ENCODE measurements around the gene SH2D2A.

SH2D2A gene

DNA sequence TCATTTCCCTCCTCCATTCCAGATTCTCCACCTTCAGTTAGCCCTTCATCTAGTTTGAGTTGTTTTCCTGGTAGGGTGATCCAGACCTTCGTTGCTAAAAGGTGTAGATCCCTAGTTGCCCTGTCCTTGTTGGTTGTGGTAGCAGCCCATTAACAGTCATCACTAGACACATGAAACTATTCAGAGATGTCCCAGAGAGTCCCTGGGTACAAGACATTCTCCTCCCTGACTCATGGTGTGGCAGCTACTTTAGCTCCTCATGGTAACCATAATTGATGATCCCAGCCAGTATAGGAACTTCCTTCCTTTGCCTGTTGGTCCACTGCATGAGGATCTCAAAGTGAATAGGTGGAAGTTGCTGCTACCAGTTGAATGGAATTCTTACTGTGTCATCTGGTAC is 6.0 kb upstream of the SH2D2A start:
- no peak for DNase-seq

DNA sequence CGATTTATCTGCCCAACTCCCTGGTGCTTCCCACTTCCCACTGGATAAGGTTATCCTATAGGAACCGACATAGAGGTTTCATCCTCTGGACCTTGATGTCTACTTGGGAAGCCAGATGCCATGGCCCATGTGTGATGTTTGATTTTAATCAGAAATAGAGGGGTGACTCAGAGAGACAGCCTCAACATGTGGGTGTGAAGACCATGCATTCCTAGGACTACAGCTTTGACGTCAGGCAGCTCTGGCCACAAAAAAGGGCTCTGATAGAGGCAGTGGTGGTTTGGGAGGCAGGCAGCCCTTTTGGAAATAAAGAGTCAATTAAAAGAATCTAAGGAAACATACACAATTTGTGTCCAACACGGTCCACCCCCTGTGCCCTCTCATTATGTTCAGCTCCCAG is 5.2 kb upstream of the SH2D2A start:
- DNase-seq = no peak

DNA sequence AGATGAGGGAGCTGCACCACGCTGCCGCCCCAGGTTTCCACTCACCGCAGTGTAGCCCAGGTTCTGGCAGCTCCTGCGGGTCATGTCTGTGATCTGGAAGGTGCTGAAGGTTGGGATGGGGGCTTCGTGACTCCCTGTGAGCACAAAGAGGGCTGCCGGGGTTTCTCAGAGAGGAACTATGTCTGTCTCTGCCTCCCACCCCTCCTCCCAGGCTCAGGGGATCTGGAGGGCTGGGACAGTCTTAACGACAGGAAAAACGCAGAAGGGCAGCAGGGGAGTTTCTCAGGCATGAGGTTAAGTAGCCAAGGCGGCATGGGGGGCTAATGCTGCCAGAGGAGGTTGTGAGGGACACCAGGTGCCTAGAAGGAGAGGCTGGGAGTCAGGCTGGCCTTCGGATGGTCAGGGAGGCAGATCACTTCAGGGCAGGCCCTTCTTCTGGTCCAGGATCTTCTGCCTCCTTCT is 656 bp downstream of the SH2D2A start:
- no peak for DNase-seq

DNA sequence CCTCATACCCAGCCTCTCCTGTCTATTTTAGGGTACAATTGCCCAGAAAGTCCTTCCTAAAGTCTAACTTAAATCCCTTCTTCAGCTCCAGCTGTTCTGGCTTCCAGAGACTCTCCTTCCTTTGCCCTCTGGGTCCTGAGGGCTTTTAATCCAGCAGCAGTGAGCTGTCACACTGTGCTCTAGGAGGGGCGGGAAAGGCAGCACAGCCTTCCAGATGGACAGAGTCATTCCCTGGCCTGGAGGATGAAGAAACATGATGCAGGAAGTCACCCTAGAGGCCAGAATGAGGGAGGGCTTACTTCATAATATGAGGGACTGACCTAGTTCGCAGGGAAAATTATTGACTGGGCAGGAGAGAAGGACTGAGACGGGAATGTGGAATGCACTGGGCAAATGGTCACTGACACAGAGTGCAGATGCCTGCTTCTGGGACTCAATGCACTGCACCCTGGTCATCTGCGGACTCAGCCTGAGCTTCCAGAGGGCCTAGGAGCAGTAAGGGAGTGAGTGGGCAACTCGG is 1.3 kb downstream of the SH2D2A start:
- DNase-seq = no peak

DNA sequence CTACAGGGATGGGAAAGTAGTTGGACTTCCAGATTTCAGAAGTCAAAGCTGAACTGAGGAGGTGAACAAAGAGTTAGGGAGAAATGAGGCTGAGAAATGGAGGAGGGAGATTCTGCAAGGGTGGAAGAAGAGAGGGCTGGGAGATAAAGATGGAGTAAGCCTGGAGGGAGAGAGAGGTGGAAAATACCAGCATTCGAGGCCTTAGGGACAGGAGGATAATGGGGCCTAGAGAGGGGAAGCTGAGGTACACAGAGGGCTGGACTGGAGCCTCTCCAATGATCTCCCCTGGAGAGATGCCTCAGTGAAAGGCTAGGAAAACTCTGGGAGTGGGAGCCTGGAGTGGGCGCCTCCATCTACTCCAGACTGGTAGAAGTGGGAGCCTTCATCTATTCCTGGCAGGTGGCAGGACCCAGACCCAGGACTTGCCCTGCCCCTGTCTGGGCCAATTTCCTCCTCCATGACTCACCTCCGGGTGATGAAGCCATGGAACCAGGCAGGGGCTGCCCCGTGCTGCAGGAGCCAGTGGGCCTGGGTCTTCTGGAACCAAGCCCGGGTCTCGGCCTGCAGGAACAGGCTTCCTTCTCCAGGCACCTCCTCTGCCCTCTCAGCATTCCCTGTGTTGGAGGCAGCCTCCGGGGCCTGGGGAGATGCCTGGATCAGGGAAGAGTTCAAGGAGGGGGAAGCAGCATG is 1.9 kb downstream of the SH2D2A start:
- DNase-seq = no peak

DNA sequence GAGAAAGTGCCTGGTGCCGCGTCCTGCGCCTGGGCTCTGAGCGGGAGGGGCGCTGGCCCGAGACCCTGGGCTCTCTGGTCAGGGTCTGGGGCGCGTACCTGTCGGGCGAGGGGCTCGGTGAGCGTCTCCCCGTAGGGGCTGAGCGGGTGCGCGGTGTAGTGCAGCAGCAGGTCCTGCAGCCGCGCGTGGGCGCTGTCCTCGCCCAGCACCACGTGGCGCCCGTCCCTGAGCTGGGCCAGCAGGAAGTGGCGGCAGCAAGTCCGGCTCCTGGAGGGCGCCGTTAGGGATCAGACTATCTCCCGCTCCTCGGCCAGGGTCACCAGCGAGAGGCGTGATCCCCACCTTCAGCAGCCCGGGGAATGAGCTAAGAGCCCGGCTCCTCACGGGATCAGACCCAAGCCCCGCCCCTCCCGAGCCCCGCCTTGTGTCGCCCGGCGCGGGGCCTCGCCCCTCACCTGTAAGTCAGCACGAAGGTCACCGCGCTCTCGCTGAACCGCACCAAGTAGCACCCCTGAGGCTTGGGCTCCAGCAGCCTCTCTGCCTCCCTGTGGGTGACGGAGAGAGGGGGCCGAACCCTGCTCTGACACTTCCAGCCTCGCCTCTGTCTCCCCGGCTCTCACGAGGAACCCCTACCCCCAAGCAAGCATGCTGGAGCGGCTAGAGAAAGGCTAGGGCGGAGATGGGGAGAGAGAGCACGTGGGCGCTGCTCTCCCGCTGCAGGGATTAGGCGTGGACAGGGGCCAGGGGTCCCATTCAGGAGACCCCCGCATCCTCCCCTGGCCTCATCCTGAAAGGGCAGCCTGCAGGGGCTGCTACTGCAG is 2.7 kb downstream of the SH2D2A start:
- DNase-seq = peak; percentile 47

DNA sequence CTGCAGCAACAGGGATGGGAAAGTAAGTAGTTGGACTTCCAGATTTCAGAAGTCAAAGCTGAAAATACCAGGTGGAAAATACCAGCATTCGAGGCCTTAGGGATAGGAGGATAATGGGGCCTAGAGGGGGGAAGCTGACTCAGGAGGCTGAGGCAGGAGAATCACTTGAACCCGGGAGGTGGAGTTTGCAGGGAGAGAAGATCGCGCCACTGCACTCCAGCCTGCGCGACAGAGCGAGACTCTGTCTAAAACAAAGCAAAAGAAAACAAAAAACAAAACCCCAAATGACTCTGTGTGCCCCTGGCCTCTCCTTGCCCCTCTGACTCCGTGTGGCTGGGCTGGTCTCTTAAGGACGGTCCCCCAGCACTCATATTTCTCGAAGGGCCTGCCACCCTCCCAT is 3.4 kb downstream of the SH2D2A start:
- DNase-seq = no peak

DNA sequence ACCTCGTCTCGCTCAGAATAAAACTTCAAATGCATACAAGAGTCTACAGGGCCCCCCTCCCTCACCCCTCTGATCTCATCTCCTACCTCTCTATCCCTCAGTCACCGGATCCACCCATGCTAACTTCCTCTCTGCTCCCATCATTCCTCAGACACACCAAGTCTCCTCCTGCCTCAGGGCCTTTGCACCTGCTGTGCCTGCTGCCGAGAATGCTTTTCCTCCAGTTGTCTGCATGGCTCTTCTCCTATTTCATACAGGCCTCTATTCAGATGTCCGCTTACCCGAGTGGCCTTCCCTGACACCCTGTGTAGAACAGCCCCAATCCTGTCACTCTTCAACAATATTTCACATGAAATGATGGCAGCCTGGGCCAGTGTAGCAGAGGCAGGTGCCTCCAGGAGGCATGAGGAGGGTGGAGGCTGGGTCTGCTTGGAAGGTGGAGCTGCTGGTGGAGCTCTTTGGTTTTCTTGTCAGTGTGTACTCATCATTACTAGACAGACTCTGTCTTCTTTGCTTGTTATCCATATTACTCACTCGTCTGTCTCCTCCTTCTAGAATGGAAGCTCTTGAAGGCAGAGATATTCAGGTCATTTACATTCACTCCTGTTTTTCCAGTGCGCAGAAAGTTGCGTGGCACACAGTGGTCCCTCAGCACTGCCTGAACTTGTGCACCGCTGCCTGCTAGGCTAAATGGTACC is 4.2 kb downstream of the SH2D2A start:
- no peak for DNase-seq

DNA sequence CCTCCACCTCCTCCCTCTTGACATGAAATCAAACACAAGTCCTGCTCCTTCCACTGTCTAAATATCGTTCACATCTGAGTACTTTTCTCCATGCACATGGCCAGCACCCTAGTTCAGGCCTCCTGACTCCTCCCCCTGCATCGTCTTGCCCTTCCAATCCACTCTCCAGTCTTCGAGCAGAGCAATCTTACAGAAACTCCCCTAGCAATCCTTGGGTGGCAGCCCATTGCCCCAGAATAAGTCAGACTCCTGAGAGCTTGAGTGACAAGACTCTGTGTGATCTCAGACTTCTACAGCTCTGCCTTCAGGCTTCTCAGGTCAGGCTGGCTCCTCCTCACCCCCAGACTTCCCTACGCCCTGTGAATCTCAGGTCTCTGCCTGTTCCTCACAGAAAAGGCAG is 5.5 kb downstream of the SH2D2A start:
- no peak for DNase-seq

DNA sequence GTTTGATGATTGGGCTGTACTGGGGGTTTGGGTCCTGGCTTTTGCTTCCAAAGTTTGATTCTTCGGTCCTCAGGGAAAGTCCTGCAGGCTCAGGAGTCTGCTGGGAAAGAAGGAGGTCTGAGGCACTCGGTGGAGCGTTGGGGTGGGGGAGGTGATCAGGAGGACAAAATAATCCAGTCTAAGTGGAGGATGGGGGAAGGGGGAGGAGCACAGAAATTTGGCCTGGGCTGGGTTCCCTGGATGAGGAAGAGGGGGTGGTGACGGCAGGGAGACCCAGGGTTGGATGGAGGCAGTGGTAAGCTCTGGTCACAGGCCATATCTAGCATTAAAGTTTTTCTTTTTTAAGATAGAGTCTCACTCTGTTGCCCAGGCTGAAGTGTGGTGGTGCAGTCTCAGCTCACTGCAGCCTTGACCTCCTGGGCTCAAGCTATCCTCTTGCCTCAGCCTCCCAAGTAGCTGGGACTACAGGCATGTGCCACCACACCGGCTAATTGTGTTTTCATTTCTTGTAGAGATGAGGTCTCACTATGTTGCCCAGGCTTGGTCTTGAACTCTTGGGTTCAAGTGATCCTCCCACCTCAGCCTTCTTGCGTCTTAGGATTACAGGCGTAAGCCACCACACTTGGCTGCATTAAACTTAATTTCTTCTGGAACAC is 6.8 kb downstream of the SH2D2A start:
- no peak for DNase-seq

DNA sequence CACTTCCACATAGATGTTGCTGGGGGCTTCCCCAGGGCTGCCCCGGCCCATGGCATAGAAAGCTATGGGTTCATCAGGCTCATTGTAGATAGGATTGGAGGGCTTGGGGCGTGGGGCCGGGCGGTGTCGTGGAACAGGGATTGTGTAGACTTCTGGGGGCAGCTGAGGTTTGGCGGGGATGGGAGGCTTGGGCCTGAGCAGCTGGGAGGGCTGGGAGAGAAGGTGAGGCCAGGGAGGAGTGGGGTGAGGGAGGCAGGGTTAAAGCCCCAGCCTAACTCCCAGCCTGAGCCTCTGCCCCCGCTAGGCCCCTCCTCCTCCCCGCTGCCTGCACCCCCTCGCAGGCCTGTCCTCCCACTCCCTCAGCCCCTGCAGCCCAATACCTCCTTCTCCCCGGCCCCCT is 7.4 kb downstream of the SH2D2A start:
- no peak for DNase-seq

DNA sequence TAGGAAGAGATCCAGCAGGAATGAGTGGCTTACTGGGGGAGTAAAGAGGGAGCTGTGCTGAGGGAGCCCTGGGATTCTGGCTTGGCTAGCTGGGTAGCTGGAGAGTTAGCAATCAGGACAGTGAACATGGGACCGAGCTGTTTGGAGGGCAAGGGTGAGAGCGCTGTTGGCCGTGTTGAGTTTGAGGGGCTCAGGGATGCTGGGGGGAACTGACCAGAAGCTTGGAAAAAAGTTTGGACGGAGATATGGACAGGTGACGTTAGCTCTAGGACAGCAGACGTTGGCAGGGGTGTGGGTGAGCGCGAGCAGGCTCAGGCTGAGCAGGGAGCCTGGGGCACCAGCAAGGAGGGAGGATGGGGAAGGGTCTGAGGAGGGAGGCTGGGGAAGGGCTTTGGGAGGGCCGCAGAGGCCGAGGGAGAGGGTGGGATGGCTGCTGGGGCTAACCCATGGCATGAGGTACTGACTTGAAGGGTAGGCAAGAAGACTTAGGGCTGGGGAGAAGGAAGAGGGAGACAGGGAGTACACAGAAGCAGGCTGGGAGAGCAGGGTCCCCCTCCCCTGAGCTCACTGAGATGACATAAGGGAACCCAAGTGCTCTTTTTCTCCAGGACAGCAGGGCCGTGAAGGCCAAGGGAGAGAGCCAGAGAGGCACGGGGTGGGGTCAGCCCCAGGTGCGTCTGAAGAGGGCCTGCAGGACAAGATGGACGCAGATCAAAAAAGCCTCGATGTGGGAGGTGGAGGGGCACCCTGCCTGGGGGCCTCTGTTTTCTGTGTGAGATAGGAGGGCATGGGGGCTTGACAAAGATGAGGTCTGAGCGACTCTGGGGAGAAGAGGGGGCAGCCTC is 8.2 kb downstream of the SH2D2A start:
- DNase-seq = no peak

DNA sequence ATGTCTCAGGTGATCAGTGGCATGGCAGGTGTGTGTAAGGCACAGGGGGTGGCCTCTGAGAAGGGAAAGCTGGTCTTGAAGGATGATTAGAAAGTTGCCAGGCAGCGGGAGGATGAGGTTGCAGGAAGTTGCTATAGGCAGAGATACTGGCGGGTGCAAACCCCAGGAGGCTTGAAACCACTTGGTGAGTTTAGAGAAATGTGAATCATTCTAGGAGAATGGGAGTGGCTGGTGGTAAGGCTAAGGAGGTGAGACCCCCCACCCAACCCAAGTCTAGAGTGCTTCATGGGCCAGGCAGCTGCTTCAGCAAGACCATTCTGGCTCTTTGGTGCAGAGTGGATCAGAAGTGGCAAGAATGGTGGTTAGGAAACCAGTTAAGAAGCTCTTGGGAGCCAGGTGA is 9.0 kb downstream of the SH2D2A start:
- no peak for DNase-seq

DNA sequence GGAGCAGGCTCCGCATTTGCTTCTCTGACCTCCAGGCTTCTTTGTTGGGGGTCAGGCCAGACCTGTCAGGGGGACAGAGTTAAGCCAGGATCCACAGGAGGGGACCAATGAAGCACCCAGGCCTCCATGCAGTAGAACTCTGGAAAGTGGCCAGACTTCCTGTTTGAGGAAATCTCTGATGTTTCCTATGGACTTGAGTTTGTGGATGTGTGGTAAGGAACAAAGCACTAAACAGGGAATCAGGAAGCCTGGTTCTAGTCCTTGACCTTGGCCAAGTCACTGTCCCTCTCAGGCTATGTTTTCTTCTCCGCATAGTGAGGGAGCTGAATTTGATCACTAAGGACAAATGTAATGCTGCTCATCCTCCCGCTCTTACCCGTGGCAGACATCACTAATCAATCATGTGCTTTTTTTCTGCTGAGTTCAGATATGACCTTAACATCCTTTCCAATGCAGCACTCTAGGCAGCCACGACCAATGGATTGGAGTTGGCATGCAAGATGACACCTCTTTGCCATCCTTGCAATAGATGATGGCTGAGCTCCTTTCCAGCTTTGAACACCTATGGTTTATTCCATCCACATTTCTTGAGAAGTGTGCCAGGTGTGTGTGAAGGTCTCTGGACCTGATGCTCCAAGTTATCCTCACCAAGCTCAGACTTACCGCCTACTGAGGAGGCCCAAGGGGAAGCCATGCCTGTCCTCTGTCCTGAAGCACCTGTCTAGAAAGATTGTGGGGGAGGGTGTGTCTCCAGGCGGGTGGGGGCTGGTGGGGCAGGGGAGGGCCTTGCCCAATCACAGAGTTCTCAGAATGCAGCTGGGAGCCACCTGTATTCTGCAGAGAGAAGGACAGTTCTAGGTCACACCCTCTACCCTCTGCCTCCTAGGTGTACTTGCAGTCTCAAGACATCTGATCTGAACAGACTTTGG is 9.9 kb downstream of the SH2D2A start:
- DNase-seq = no peak

DNA sequence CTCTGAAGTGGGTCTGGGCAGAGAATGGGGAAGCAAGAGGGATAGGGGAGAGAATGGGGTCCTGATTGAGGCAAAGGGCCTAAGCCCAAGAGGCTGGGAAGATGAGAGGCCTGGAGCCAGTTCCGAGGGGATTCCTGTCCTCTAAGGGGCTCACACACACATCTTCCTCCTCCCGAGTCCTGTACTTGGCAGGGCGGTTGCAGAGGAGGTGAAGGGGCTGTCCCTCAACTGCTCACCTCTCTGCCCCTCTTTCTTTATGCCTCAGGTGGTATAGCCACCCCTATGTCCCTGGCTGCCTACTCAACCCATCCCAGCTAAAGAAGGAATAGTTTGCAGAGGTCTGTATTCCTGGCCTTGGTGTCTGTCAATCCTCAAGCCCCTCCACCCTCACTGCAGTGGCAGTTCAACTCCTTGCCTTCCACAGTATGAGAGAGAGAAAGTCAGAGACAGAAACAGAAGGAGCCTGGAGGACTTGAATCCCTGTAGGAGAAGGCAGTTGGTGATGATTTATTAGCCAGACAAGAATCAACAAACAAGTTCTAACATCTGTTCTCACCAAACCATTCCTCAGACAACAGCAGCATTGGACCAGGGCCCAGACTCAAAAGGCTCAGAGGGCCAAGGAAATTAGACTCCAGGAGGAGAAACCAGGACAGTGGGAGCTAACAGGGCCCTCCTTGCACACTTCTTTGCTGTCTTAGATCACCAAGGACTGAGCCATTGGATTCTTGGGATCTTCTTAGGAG is 10.7 kb downstream of the SH2D2A start:
- DNase-seq = no peak

DNA sequence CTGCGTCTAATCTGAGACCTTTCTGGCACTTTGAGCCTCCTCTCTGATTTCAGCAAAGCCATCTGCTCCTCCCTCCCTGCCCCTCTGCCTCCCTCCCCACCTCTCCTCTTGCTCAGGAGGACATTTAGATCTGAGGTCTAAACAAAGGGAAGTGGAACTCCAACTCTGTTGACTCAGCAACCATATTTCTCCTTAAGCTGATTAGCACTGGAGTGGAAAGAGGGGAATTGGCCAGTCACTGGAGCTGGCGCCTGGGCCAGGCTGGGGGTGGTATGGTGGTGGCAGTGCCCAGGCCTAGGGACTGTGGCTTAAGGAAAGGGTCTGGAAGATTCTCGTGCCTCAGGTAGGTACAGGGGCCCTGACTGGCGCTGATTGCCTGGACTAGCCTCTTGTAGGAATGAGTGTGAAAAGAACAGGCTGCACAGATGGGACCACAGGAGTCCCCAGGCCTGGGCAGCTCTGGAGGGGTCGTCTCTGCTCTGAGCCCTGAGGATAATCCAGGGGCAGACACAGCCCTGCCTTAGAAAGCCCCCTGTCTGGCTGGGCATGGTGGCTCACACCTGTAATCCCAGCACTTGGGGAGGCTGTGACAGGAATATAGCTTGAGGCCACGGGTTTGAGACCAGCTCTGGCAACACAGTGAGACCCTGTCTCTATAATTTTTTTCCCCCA is 11.9 kb downstream of the SH2D2A start:
- DNase-seq = no peak

DNA sequence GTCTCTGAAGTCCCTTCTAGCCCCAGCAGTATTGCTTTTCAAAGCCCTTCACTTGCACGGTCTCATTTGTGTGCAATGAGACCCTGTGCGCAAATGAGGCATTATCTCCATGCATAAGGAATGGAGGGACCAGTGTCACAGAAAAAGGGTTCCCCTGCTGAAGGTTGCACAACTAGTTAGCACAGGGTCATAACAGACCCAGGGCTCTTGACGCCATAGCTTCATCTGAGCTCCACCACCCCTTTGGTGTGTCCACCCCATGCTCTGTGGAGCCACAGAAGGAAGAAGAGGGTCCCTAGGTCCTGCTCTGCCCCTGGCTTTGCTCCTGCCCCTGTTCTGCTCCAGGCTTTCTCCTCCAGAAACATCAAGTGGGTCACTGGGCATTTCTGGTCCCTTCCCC is 12.6 kb downstream of the SH2D2A start:
- DNase-seq = no peak

DNA sequence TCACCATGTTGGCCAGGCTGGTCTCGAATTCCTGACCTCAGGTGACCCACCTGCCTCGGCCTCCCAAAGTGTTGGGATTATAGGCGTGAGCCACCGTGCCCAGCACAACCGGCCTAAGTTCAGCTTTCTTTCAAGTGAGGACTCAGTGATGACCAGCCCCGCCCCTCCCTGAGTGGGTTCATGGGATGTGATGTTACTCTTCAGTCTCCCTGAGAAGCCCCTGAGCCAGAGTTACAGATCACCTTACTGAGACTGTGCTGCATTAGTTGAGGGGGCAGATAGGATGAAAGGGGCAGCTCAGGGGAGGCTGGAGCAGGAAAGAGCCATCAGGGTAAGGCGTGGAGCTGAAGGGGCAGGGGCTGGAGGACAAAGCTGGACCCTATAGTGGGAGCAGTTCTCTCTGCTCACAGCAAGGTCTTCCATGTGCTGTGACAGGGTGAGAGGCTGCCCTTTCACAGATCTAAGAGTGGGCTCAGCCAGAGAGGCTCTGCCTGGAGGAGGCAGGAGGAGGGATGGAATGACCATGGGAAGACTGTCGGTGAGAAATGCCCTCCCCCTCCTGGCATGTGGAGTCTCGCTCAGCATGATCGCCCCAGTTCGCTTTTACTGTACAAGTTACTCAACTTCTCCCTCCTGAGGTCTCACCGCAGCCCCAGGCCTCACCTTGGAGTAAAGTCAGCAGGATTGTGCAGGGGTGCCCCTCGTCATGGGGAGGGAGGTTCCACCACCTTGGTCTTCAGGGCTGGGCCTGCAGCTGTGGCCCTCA is 13.4 kb downstream of the SH2D2A start:
- DNase-seq = no peak

DNA sequence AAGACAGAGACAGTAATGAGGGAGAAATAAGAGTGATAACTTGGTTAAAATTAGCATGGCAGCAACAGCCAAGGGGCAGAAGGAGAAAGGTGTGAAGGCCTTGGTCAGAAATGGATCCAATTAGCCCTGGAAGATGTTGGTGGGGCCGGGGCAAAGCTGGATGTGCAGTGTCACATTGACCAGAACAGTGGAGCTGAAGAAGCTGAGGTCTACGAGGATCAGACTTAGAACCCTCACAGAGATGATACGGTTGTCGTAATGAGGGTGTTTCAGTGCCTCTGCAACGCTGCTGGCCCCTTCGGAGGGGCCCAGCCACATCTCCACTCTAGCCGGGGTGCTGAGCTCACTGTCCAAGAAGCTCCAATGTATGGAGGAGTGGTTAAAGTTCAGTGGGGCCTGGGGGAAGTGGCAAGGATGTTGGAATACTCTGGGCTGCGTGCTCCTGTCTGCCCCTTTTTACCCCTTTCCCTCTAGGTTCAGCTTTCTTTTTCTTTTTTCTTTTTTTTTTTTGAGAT is 14.2 kb downstream of the SH2D2A start:
- no peak for DNase-seq

Data from hematopoietic multipotent progenitor cell treated with erythropoietin and hydrocortisone succinate and interleukin-3 and kit ligand, for 8 days (in vitro differentiated cells).